Measurements from ENCODE around the gene BCL3.

DNA sequence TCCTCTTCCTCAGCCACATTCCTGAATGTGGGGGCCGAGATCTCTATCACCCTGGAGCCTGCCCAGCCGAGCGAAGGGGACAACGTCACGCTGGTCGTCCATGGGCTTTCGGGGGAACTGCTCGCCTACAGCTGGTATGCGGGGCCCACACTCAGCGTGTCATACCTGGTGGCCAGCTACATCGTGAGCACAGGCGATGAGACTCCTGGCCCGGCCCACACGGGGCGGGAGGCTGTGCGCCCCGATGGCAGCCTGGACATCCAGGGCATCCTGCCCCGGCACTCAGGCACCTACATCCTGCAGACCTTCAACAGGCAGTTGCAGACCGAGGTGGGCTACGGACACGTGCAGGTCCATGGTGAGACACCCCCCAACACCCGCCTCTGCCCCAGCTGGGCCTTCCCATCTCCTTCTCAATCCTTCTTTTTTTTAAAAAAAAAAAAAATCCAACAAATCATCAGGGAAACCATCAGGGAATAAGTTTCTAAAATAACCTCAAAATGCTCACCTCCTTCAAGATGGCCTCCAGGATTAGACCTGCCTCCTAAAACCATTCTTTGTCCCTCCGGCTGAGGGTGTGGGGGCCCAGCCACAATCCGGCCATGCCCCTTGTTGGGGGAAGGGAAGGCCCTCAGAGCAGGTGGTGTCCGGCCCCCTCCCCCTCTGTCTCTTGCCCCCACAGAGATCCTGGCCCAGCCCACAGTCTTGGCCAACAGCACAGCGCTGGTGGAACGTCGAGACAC, 45.0 kb upstream of the BCL3 start:
- TF ChIP-seq, protein P1, sequence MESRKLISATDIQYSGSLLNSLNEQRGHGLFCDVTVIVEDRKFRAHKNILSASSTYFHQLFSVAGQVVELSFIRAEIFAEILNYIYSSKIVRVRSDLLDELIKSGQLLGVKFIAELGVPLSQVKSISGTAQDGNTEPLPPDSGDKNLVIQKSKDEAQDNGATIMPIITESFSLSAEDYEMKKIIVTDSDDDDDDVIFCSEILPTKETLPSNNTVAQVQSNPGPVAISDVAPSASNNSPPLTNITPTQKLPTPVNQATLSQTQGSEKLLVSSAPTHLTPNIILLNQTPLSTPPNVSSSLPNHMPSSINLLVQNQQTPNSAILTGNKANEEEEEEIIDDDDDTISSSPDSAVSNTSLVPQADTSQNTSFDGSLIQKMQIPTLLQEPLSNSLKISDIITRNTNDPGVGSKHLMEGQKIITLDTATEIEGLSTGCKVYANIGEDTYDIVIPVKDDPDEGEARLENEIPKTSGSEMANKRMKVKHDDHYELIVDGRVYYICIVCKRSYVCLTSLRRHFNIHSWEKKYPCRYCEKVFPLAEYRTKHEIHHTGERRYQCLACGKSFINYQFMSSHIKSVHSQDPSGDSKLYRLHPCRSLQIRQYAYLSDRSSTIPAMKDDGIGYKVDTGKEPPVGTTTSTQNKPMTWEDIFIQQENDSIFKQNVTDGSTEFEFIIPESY (IDR thresholded peaks at IDR 0.05; ENCODE audit: extremely low read depth, insufficient replicate concordance, low read length) = no peak
- TF ChIP-seq SRF (IDR thresholded peaks at IDR 0.05; ENCODE audit: low read depth) (no peak), ZNF274 (IDR thresholded peaks at IDR 0.05; ENCODE audit: low read depth, low read length) (no peak), EZH2 (IDR thresholded peaks at IDR 0.05) (no peak), JUND (IDR thresholded peaks at IDR 0.05) (no peak), SP1 (IDR thresholded peaks at IDR 0.05; ENCODE audit: low read depth) (no peak), POLR2A (IDR thresholded peaks at IDR 0.05; ENCODE audit: borderline replicate concordance, extremely low read depth, insufficient read depth, insufficient read length) (no peak), SIN3A (IDR thresholded peaks at IDR 0.05; ENCODE audit: low read depth) (no peak), TCF7L2 (IDR thresholded peaks at IDR 0.05; ENCODE audit: borderline replicate concordance, extremely low read depth, insufficient read depth, insufficient read length) (no peak), POLR2AphosphoS5 (IDR thresholded peaks at IDR 0.05; ENCODE audit: low read depth, low read length) (no peak), EZH2phosphoT487 (IDR thresholded peaks at IDR 0.05; ENCODE audit: borderline replicate concordance) (no peak)
- TF ChIP-seq, protein P2, sequence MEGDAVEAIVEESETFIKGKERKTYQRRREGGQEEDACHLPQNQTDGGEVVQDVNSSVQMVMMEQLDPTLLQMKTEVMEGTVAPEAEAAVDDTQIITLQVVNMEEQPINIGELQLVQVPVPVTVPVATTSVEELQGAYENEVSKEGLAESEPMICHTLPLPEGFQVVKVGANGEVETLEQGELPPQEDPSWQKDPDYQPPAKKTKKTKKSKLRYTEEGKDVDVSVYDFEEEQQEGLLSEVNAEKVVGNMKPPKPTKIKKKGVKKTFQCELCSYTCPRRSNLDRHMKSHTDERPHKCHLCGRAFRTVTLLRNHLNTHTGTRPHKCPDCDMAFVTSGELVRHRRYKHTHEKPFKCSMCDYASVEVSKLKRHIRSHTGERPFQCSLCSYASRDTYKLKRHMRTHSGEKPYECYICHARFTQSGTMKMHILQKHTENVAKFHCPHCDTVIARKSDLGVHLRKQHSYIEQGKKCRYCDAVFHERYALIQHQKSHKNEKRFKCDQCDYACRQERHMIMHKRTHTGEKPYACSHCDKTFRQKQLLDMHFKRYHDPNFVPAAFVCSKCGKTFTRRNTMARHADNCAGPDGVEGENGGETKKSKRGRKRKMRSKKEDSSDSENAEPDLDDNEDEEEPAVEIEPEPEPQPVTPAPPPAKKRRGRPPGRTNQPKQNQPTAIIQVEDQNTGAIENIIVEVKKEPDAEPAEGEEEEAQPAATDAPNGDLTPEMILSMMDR (IDR thresholded peaks at IDR 0.05 in 2 of 3, conservative IDR thresholded peaks at IDR 0.05 in 1 of 3; ENCODE audit: borderline replicate concordance in 1 of 3, insufficient read depth in 1 of 3, low read depth in 2 of 3, low read length in 2 of 3) = no peak
- TF ChIP-seq, protein P3, sequence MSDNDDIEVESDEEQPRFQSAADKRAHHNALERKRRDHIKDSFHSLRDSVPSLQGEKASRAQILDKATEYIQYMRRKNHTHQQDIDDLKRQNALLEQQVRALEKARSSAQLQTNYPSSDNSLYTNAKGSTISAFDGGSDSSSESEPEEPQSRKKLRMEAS (IDR thresholded peaks at IDR 0.05) = no peak
- TF ChIP-seq, protein P4, sequence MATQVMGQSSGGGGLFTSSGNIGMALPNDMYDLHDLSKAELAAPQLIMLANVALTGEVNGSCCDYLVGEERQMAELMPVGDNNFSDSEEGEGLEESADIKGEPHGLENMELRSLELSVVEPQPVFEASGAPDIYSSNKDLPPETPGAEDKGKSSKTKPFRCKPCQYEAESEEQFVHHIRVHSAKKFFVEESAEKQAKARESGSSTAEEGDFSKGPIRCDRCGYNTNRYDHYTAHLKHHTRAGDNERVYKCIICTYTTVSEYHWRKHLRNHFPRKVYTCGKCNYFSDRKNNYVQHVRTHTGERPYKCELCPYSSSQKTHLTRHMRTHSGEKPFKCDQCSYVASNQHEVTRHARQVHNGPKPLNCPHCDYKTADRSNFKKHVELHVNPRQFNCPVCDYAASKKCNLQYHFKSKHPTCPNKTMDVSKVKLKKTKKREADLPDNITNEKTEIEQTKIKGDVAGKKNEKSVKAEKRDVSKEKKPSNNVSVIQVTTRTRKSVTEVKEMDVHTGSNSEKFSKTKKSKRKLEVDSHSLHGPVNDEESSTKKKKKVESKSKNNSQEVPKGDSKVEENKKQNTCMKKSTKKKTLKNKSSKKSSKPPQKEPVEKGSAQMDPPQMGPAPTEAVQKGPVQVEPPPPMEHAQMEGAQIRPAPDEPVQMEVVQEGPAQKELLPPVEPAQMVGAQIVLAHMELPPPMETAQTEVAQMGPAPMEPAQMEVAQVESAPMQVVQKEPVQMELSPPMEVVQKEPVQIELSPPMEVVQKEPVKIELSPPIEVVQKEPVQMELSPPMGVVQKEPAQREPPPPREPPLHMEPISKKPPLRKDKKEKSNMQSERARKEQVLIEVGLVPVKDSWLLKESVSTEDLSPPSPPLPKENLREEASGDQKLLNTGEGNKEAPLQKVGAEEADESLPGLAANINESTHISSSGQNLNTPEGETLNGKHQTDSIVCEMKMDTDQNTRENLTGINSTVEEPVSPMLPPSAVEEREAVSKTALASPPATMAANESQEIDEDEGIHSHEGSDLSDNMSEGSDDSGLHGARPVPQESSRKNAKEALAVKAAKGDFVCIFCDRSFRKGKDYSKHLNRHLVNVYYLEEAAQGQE (IDR thresholded peaks at IDR 0.05; ENCODE audit: low read depth) = no peak
